Nephron (organoid): Measurements from ENCODE around the gene ANAPC4.

Experiments used
- H3K27ac Mint-ChIP-seq, 3 experiments: 2 replicates each; pipeline ENCODE4 v1.8.0; 2020; ENCODE audit warnings: mixed read lengths in 3 of 3, mild to moderate bottlenecking in 2 of 3, moderate library complexity in 1 of 3
- H3K27me3 Mint-ChIP-seq: 2 replicates; pipeline ENCODE4 v1.8.0; 2021; ENCODE audit warnings: low read depth, mild to moderate bottlenecking, moderate library complexity, mixed read lengths
- H3K36me3 Mint-ChIP-seq: 2 replicates; pipeline ENCODE4 v1.8.0; 2020; ENCODE audit warnings: low read depth, mixed read lengths
- H3K4me1 Mint-ChIP-seq: 2 replicates; pipeline ENCODE4 v1.8.0; 2020; ENCODE audit warnings: mixed read lengths
- H3K4me3 Mint-ChIP-seq, 3 experiments: 2 replicates each; pipeline ENCODE4 v1.8.0; 2020; ENCODE audit warnings: mild to moderate bottlenecking in 3 of 3, mixed read lengths in 3 of 3, moderate library complexity in 2 of 3
- H3K9me3 Mint-ChIP-seq: 2 replicates; pipeline ENCODE4 v1.8.0; 2020; ENCODE audit warnings: mixed read lengths
- TF ChIP-seq, protein P1 (sequence below), 3 experiments: fragments of 200-600 bp; sonication (generic); IDR thresholded peaks; one replicate each; pipeline ENCODE4 v1.5.0; 2021; ENCODE audit warnings: antibody characterized with exemption in 3 of 3; ENCODE audit not compliant: unreplicated experiment in 3 of 3

ANAPC4 gene

DNA sequence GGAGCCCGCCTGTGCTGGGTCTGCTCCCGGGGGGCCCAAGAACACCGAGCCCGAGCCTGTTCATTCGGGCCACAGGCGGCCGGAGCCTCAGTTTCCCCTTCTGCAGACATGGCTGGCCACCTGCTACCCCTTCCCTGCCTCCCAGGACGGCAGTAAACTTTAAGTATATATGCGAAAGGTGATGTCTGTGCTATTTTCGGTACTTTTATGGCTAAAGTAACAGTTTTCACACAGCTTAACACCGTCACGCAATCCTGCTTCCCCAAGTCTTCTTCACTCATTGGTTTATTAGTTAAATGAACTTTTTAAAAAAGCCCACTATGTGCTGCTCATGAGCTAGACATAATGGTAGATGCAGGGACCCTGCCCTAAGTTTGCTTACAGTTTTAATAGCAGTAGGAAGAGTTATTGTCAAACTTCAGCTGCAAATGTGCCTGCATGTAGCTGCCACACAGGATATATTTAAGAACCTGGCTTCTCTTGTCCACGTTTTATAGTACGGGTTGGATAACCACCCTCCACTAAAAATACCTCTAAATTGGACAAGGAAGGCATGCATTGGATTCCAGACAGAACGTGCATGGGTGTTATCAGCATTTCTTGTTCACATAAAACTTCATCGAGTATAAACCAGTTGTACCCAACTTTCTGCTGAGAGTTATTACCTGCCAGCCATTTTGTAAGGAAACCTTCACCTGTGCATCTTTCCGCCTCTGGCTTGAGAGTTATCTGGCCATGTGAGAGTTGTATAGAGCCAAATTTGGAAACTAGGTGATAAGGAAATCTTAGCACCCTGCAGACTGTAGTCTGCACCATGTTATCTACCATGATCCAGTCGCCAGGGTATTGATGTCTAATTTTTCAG is 741 bp downstream of the ANAPC4 start:
- H3K27me3 Mint-ChIP-seq = no peaks in the 10 kb centered on the region

GRCh38 chr4:25378437-25378743 is 1.3 kb downstream of the ANAPC4 start:
- no peaks in the 10 kb centered on the region for H3K27me3 Mint-ChIP-seq
- TF ChIP-seq, protein P1, sequence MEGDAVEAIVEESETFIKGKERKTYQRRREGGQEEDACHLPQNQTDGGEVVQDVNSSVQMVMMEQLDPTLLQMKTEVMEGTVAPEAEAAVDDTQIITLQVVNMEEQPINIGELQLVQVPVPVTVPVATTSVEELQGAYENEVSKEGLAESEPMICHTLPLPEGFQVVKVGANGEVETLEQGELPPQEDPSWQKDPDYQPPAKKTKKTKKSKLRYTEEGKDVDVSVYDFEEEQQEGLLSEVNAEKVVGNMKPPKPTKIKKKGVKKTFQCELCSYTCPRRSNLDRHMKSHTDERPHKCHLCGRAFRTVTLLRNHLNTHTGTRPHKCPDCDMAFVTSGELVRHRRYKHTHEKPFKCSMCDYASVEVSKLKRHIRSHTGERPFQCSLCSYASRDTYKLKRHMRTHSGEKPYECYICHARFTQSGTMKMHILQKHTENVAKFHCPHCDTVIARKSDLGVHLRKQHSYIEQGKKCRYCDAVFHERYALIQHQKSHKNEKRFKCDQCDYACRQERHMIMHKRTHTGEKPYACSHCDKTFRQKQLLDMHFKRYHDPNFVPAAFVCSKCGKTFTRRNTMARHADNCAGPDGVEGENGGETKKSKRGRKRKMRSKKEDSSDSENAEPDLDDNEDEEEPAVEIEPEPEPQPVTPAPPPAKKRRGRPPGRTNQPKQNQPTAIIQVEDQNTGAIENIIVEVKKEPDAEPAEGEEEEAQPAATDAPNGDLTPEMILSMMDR (IDR thresholded peaks at IDR 0.05; ENCODE audit: unreplicated experiment in 3 of 3) = no peak
- H3K36me3 Mint-ChIP-seq = peaks cover 23% of the 10 kb centered on the region
- no peak overlapping the region for H3K4me3 Mint-ChIP-seq
- H3K27ac Mint-ChIP-seq = no peak overlapping the region
- no peaks in the 10 kb centered on the region for H3K4me1 Mint-ChIP-seq
- H3K9me3 Mint-ChIP-seq = no peaks in the 10 kb centered on the region

More for the DNA sequence above, 741 bp downstream of the ANAPC4 start:
- no peak overlapping the region for H3K4me3 Mint-ChIP-seq
- H3K27ac Mint-ChIP-seq = peak overlapping the region; percentile 49 to 87 (median 86)
- no peaks in the 10 kb centered on the region for H3K9me3 Mint-ChIP-seq
- TF ChIP-seq, protein P1 (IDR thresholded peaks at IDR 0.05; ENCODE audit: unreplicated experiment in 3 of 3) = no peak
- peaks cover 19% of the 10 kb centered on the region for H3K36me3 Mint-ChIP-seq
- no peaks in the 10 kb centered on the region for H3K4me1 Mint-ChIP-seq

DNA sequence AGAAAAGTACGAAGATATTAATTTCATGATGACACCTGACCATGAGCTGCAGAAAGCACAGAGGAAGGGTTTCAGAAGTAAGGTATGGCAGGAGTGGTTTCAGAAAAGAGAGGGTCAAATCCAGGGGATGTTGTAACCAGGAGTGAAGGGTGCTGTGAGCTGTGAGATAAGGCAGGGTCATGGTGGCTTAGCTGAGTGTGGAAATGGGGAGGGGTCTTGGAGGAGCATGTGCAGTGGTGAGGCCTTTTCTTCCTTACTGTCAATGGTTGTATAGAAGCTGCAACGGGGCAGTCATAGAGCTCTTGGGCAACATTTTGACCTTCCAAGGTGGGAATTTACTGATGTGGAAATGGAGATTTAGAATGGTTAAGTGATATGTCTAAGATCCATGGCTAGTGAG is 2.5 kb downstream of the ANAPC4 start:
- H3K27me3 Mint-ChIP-seq = no peaks in the 10 kb centered on the region
- no peaks in the 10 kb centered on the region for H3K4me1 Mint-ChIP-seq
- peaks cover 31% of the 10 kb centered on the region for H3K36me3 Mint-ChIP-seq
- TF ChIP-seq, protein P1 (IDR thresholded peaks at IDR 0.05; ENCODE audit: unreplicated experiment in 3 of 3) = no peak
- no peaks in the 10 kb centered on the region for H3K9me3 Mint-ChIP-seq
- H3K4me3 Mint-ChIP-seq = no peak overlapping the region
- H3K27ac Mint-ChIP-seq = no peak overlapping the region

DNA sequence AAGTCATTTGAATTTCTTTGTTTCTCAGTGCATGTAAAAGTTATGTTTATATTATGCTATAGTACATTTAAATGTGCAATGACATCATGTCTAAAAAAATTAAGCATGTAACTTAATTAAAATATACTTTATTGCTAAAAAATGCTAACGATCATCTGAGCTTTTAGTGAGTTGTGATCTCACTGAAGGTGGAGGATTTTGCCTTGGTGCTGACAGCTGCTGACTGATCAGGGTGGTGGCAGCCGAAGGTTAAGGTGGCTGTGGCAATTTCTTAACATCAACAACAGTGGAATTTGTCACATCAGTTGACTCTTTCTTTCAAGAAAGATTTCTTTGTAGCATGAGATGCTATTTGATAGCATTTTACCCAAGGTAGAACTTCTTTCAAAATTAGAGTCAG is 6.6 kb downstream of the ANAPC4 start:
- Mint-ChIP-seq H3K4me1 (no peaks in the 10 kb centered on the region), H3K9me3 (no peaks in the 10 kb centered on the region), H3K27ac (no peak overlapping the region), H3K36me3 (peaks cover 53% of the 10 kb centered on the region), H3K27me3 (no peaks in the 10 kb centered on the region), H3K4me3 (no peak overlapping the region)
- TF ChIP-seq, protein P1 (IDR thresholded peaks at IDR 0.05; ENCODE audit: unreplicated experiment in 3 of 3) = no peak

- no peak overlapping the region for H3K27ac Mint-ChIP-seq
- no peaks in the 10 kb centered on the region for H3K9me3 Mint-ChIP-seq
- H3K4me1 Mint-ChIP-seq = no peaks in the 10 kb centered on the region
- TF ChIP-seq, protein P1 (IDR thresholded peaks at IDR 0.05; ENCODE audit: unreplicated experiment in 3 of 3) = no peak
- H3K36me3 Mint-ChIP-seq = peaks cover 62% of the 10 kb centered on the region
- H3K4me3 Mint-ChIP-seq = no peak overlapping the region
- no peaks in the 10 kb centered on the region for H3K27me3 Mint-ChIP-seq
Observed at GRCh38 chr4:25386926-25387325, 9.9 kb downstream of the ANAPC4 start.

GRCh38 chr4:25397305-25397704 is 20.2 kb downstream of the ANAPC4 start:
- H3K27me3 Mint-ChIP-seq = no peaks in the 10 kb centered on the region
- no peak overlapping the region for H3K27ac Mint-ChIP-seq
- H3K36me3 Mint-ChIP-seq = peaks cover 82% of the 10 kb centered on the region
- H3K9me3 Mint-ChIP-seq = peaks cover 9% of the 10 kb centered on the region
- TF ChIP-seq, protein P1 (IDR thresholded peaks at IDR 0.05; ENCODE audit: unreplicated experiment in 3 of 3) = no peak
- H3K4me1 Mint-ChIP-seq = peaks cover 6% of the 10 kb centered on the region
- H3K4me3 Mint-ChIP-seq = no peak overlapping the region
